HepG2 (cell line): ENCODE data around the gene ABCG4. TPM values are rescaled to one million over a fixed set of nuclear protein-coding genes. Genes with fewer than 3 reads are reported as not detected.

ENCODE experiments used
- ATAC-seq: fragments of 200-7000 bp; cut with Tn5 transposase; 3 replicates; pipeline ENCODE4 v1.9.1; 2020; ENCODE audit warnings: mild to moderate bottlenecking, moderate library complexity
- BruUV-seq: library from RNA; stranded (reverse); fragments of 400-500 nt; replicated peaks from 2 replicates; lab custom pipeline; 2021; lab: Mats Ljungman, UMichigan
- CTCF ChIA-PET: fragments of 300-600 bp; formaldehyde crosslinking; extraction: SDS; loops from one replicate; lab custom pipeline; 2021; ENCODE audit warnings: low total read pairs, inconsistent platforms, low intra/inter-chr PET ratio; lab: Yijun Ruan, JAX
- POLR2A ChIA-PET: fragments of 350-600 bp; sonication (Branson Sonifier 250); formaldehyde crosslinking; loops from one replicate; lab custom pipeline; 2020; ENCODE audit warnings: antibody characterized with exemption, inconsistent platforms; lab: Yijun Ruan, JAX
- DNase-seq: peaks from one replicate; pipeline ENCODE4 v3.0.0-alpha.2; 2015; ENCODE audit warnings: low spot score
- FAIRE-seq: peaks from 3 replicates; lab custom pipeline; 2011; peaks lifted over from hg19 to GRCh38; lab: Jason Lieb, UNC
- H2AFZ ChIP-seq: one replicate; pipeline ENCODE4 v1.6.1; 2011; ENCODE audit warnings: low read length, inconsistent platforms
- H3K27ac ChIP-seq: fragments of 300-600 bp; 3 replicates; pipeline ENCODE4 v1.8.0; 2011; ENCODE audit warnings: mixed run types, mild to moderate bottlenecking, mixed read lengths, low read length, inconsistent platforms; ENCODE audit not compliant: insufficient read depth; ENCODE audit errors: extremely low read length
- H3K27me3 ChIP-seq, 2 experiments: fragments of 200-600 bp in 1 of 2; 2 replicates in 1 of 2; 3 replicates in 1 of 2; pipeline versions ENCODE4 v1.6.0 to v1.8.0; 2011; ENCODE audit warnings: low read length in 2 of 2, mild to moderate bottlenecking in 2 of 2, moderate library complexity in 2 of 2, inconsistent platforms in 1 of 2; ENCODE audit not compliant: insufficient read depth in 2 of 2, control insufficient read depth in 1 of 2
- H3K36me3 ChIP-seq, 2 experiments: fragments of 200-600 bp in 1 of 2; replicated peaks in 1 of 2; 2 replicates in 1 of 2; 3 replicates in 1 of 2; pipeline versions ENCODE4 v1.5.1 to v1.8.0; 2011; ENCODE audit warnings: low read length in 2 of 2, inconsistent platforms in 1 of 2; ENCODE audit not compliant: insufficient read depth in 2 of 2, control insufficient read depth in 1 of 2
- H3K4me1 ChIP-seq: 2 replicates; pipeline ENCODE4 v1.5.1; 2012; ENCODE audit warnings: low read length, inconsistent platforms; ENCODE audit not compliant: insufficient read depth
- H3K4me2 ChIP-seq: 2 replicates; pipeline ENCODE4 v1.6.0; 2011; ENCODE audit warnings: low read depth, low read length, inconsistent platforms
- H3K4me3 ChIP-seq, 3 experiments: fragments of 200-600 bp in 1 of 3; sonication (generic), shearing (Covaris generic) in 1 of 3; replicated peaks in 1 of 3; 2 replicates each; pipeline ENCODE4 v1.5.1; 2011 to 2016; ENCODE audit warnings: low read length in 3 of 3, inconsistent platforms in 2 of 3, low read depth in 2 of 3, mild to moderate bottlenecking in 2 of 3, control low read depth in 1 of 3, mixed read lengths in 1 of 3; ENCODE audit not compliant: insufficient read depth in 1 of 3
- H3K79me2 ChIP-seq: one replicate; pipeline ENCODE4 v1.6.1; 2011; ENCODE audit warnings: low read length, inconsistent platforms; ENCODE audit not compliant: insufficient read depth
- H3K9ac ChIP-seq: 2 replicates; pipeline ENCODE4 v1.6.0; 2011; ENCODE audit warnings: mild to moderate bottlenecking, low read depth, low read length, inconsistent platforms; ENCODE audit not compliant: insufficient read depth
- H3K9me3 ChIP-seq: 2 replicates; pipeline ENCODE4 v1.5.1; 2012; ENCODE audit warnings: mild to moderate bottlenecking, low read length
- H4K20me1 ChIP-seq: 2 replicates; pipeline ENCODE4 v1.6.0; 2011; ENCODE audit warnings: inconsistent platforms, mild to moderate bottlenecking, low read length, moderate library complexity; ENCODE audit not compliant: insufficient read depth
- ELF1 ChIP-seq: sonication (generic); formaldehyde crosslinking; IDR thresholded peaks from 2 replicates; pipeline ENCODE4 v1.4.0; 2020; ENCODE audit warnings: missing genetic modification reagents
- ETV5 ChIP-seq: IDR thresholded peaks from 2 replicates; pipeline ENCODE4 v1.6.1; 2018; ENCODE audit warnings: missing biosample characterization, missing genetic modification reagents, inconsistent platforms, borderline replicate concordance
- FOXK2 ChIP-seq: fragments of 450-650 bp; IDR thresholded peaks from 2 replicates; pipeline ENCODE4 v1.6.1; 2016
- GATA4 ChIP-seq: sonication (generic); IDR thresholded peaks from 2 replicates; pipeline ENCODE4 v1.6.1; 2016; ENCODE audit warnings: antibody characterized with exemption, low read depth, borderline replicate concordance
- GATAD1 ChIP-seq: IDR thresholded peaks from 2 replicates; pipeline ENCODE4 v1.6.1; 2016; ENCODE audit warnings: missing genetic modification reagents, missing compliant biosample characterization
- HCFC1 ChIP-seq: fragments of 150-350 bp; IDR thresholded peaks from 2 replicates; pipeline ENCODE4 v1.6.1; 2014; ENCODE audit warnings: low read depth, low read length
- HDAC1 ChIP-seq: sonication (generic); formaldehyde crosslinking; IDR thresholded peaks from 2 replicates; pipeline ENCODE4 v1.5.1; 2020; ENCODE audit warnings: mild to moderate bottlenecking, missing genetic modification reagents
- KDM3A ChIP-seq: IDR thresholded peaks from 2 replicates; pipeline ENCODE4 v1.6.1; 2018; ENCODE audit warnings: low read depth, missing compliant biosample characterization
- MAX ChIP-seq: IDR thresholded peaks from 2 replicates; pipeline ENCODE4 v1.6.1; 2012; ENCODE audit warnings: inconsistent platforms
- MAZ ChIP-seq, 2 experiments: sonication (generic) in 1 of 2; formaldehyde crosslinking in 1 of 2; IDR thresholded peaks; 2 replicates each; pipeline versions ENCODE4 v1.5.0 to v1.6.1; 2012 to 2020; ENCODE audit warnings: low read depth in 2 of 2, mild to moderate bottlenecking in 2 of 2, borderline replicate concordance in 1 of 2, improper control_type of control experiment in 1 of 2, low read length in 1 of 2, missing genetic modification reagents in 1 of 2, moderate library complexity in 1 of 2
- NFKBIZ ChIP-seq: IDR thresholded peaks from 2 replicates; pipeline ENCODE4 v1.6.1; 2018; ENCODE audit warnings: missing genetic modification reagents, missing compliant biosample characterization
- NFYC ChIP-seq: IDR thresholded peaks from 2 replicates; pipeline ENCODE4 v1.6.1; 2016; ENCODE audit warnings: missing genetic modification reagents, missing compliant biosample characterization
- TARDBP ChIP-seq: sonication (generic); formaldehyde crosslinking; IDR thresholded peaks from 2 replicates; pipeline ENCODE4 v1.8.0; 2022; ENCODE audit warnings: mild to moderate bottlenecking, missing genetic modification reagents
- THAP11 ChIP-seq: IDR thresholded peaks from 2 replicates; pipeline ENCODE4 v1.6.1; 2016; ENCODE audit warnings: missing biosample characterization, missing genetic modification reagents
- ZBTB25 ChIP-seq: IDR thresholded peaks from 2 replicates; pipeline ENCODE4 v1.6.1; 2018; ENCODE audit warnings: missing genetic modification reagents
- ZBTB39 ChIP-seq: sonication (generic); formaldehyde crosslinking; IDR thresholded peaks from 2 replicates; pipeline ENCODE4 v1.5.0; 2020; ENCODE audit warnings: missing genetic modification reagents
- ZNF225 ChIP-seq: sonication (generic); formaldehyde crosslinking; IDR thresholded peaks from 2 replicates; pipeline ENCODE4 v1.4.0; 2020; ENCODE audit warnings: mild to moderate bottlenecking, missing genetic modification reagents
- ZNF331 ChIP-seq: sonication (generic); formaldehyde crosslinking; IDR thresholded peaks from 2 replicates; pipeline ENCODE4 v1.4.0; 2020; ENCODE audit warnings: missing genetic modification reagents
- ZNF501 ChIP-seq: sonication (generic); formaldehyde crosslinking; IDR thresholded peaks from 2 replicates; pipeline ENCODE4 v1.5.1; 2020; ENCODE audit warnings: mild to moderate bottlenecking, moderate library complexity, missing genetic modification reagents
- ZNF546 ChIP-seq: sonication (generic); formaldehyde crosslinking; conservative IDR thresholded peaks from 2 replicates; pipeline ENCODE4 v1.8.1; 2023; ENCODE audit warnings: mild to moderate bottlenecking, missing genetic modification reagents
- ZSCAN9 ChIP-seq: IDR thresholded peaks from 2 replicates; pipeline ENCODE4 v1.6.1; 2016; ENCODE audit warnings: borderline replicate concordance
- WGBS: methylation state at CpG from one replicate; pipeline ENCODE4 v1.1.6; 2017; ENCODE audit warnings: low lambda C conversion rate; 5-methylcytosine and 5-hydroxymethylcytosine counted together
- in situ Hi-C: cut with HindIII; loops from 2 replicates; pipeline ENCODE4 v1.10.0; 2017; ENCODE audit warnings: low pct_unique_long_range_greater_than_20kb; ENCODE audit not compliant: extremely low pct_ligation_motif_present
- intact Hi-C: fragments of 100-400 bp; cut with micrococcal nuclease; formaldehyde crosslinking; loops from one replicate; pipeline ENCODE4 v1.10.0; 2022; ENCODE audit not compliant: unreplicated experiment
- polyA plus RNA-seq, 8 experiments: library from polyadenylated mRNA; depleted of rRNA in 3 of 8; stranded (reverse) in 7 of 8; unstranded in 1 of 8; fragments of >200 nt; fragmentation: Illumina TruSeq in 4 of 8; extraction: Trizol in 4 of 8; gene quantifications; 2 replicates each; pipeline versions ENCODE4 v1.2.1 to v1.2.3, GENCODE V29; 2011 to 2016; ENCODE audit warnings: low read depth in 4 of 8, missing spikeins in 1 of 8, mixed read lengths in 1 of 8; ENCODE audit not compliant: insufficient read depth in 1 of 8
- total RNA-seq, 5 experiments: library from RNA; depleted of rRNA; stranded (reverse); fragments of >200 nt; fragmentation: Illumina TruSeq; extraction: Trizol; gene quantifications; 2 replicates each; pipeline ENCODE4 v1.2.3, GENCODE V29; 2016; ENCODE audit warnings: low read depth in 1 of 5

ABCG4 gene
- total and polyA plus RNA-seq, 2 of the 13 experiments (the other 11 are each of a cell fraction or from before 2014, with no cell fraction given) = not detected

DNA sequence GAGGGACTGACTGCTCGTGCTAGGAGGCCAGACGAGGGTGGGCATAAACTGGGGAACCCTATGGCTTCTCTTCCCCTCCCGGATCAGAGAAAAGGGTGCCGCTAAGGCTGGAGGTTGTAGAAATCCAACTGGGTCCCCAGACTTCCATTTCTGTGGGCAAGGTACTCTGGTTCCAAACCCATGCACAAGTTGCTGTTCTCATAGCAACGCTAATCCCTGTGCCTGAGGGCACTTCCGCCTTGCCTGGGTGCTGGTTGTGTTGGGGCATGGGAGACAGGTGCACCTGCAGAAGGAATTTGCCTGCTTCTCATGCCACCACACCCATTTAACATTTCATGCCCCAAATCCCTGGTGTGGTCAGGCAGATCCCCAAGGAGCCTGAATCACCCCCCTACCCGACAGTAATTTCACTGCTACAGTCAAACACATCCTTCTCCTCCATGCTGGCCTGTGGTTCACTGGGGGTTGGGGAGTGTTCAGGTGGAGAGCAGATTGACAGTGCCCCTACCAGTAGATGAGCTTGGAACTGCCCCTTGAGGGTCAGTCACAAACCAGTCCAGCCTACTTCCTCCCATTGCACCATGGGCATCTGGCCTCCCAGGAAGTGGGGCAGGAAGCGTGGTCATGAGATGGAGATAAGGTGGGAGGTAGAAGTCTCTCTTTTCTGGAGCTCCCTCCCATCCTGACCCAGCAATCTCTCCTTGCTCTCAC, 40.6 kb upstream of the ABCG4 start:
- DNase-seq (peak; percentile 73), FAIRE-seq (peak; percentile 76), ATAC-seq (peak; percentile 76)
- H3K79me2 ChIP-seq = no peaks in the 10 kb centered on the region
- in situ Hi-C loops = no loop called here
- peaks cover 33% of the 10 kb centered on the region for H3K4me1 ChIP-seq
- intact Hi-C loops = loop anchor here (5.0 kb wide), 1 partner anchor 89 kb away; no protein-coding TSS in a partner anchor
- H3K9me3 ChIP-seq = no peaks in the 10 kb centered on the region
- peak overlapping the region; percentile 68 to 86 (median 85) for H3K4me3 ChIP-seq
- peak overlapping the region; percentile 82 for H3K4me2 ChIP-seq
- no peaks in the 10 kb centered on the region for H4K20me1 ChIP-seq
- peak overlapping the region; percentile 65 for H3K27ac ChIP-seq
- no peak overlapping the region for H2AFZ ChIP-seq
- H3K9ac ChIP-seq = peak overlapping the region; percentile 77
- WGBS = 19% methylated on average over 2 of the region's 8 CpGs
- no peaks in the 10 kb centered on the region; a peak in 1 of 5 replicates for H3K27me3 ChIP-seq
- BruUV-seq = no TSS peak
- H3K36me3 ChIP-seq = peaks cover 1 to 23% of the 10 kb centered on the region in 2 experiments
- CTCF ChIA-PET = no interaction called here
- POLR2A ChIA-PET = interaction anchor here (0.8 to 4.2 kb wide), 8 partner anchors 9 to 316 kb away, joined by 3 to 75 read pairs (median 5); partner anchors contain the start of genes HINFP, HMBS, NHERF4 and VPS11
- TF ChIP-seq ZNF225 = no peak
- TF ChIP-seq NFKBIZ (CRISPR knock-in tag) = 0 out of 2 replicates have a peak, but pooled peaks have one; percentile 9
- peak; percentile 59; the same call in 1 of the 2 replicates for TF ChIP-seq TARDBP (CRISPR knock-in tag)
- peak; percentile 0; the same call in 1 of the 2 replicates for TF ChIP-seq HDAC1
- no peak for TF ChIP-seq ZSCAN9 (CRISPR knock-in tag)
- no peak for TF ChIP-seq KDM3A (CRISPR knock-in tag)
- TF ChIP-seq ELF1 (CRISPR knock-in tag) = peak; percentile 86
- peak; percentile 39 for TF ChIP-seq MAX
- TF ChIP-seq GATA4 = no peak
- peak; percentile 49; the same call in 1 of the 2 replicates for TF ChIP-seq ZNF501 (CRISPR knock-in tag)
- no peak for TF ChIP-seq FOXK2
- TF ChIP-seq THAP11 (CRISPR knock-in tag) = peak; percentile 52; the same call in 1 of the 2 replicates
- no peak for TF ChIP-seq ZBTB39 (CRISPR knock-in tag)
- 0 out of 2 replicates have a peak, but pooled peaks have one; percentile 13 for TF ChIP-seq ZNF546 (CRISPR knock-in tag)
- TF ChIP-seq MAZ (IDR thresholded peaks at IDR 0.05; ENCODE audit: borderline replicate concordance, low read depth, low read length) = no peak
- no peak for TF ChIP-seq MAZ (CRISPR knock-in tag; IDR thresholded peaks at IDR 0.05; ENCODE audit: low read depth)
- TF ChIP-seq GATAD1 (CRISPR knock-in tag) = peak; percentile 67
- peak; percentile 54 for TF ChIP-seq ZBTB25 (CRISPR knock-in tag)
- TF ChIP-seq ETV5 (CRISPR knock-in tag) = 0 out of 2 replicates have a peak, but pooled peaks have one; percentile 40
- TF ChIP-seq HCFC1 = 0 out of 2 replicates have a peak, but pooled peaks have one; percentile 13
- 0 out of 2 replicates have a peak, but pooled peaks have one; percentile 1 for TF ChIP-seq ZNF331 (CRISPR knock-in tag)
- peak; percentile 77 for TF ChIP-seq NFYC (CRISPR knock-in tag)
